ENCODE data around the gene KIF26A. TPM values are rescaled to one million over a fixed set of nuclear protein-coding genes. Genes with fewer than 3 reads are reported as not detected.

The KIF26A gene
- total RNA-seq, 1 experiment from 2014 or later = 5.5 TPM

- Mint-ChIP-seq H3K4me1 (ENCODE audit: low read depth, unreplicated experiment) (no peaks in the 10 kb centered on the region), H3K27me3 (ENCODE audit: insufficient read depth, unreplicated experiment) (peaks cover 6% of the 10 kb centered on the region), H3K9me3 (ENCODE audit: unreplicated experiment) (no peaks in the 10 kb centered on the region), H3K4me3 (ENCODE audit: unreplicated experiment) (no peak overlapping the region), H3K27ac (ENCODE audit: unreplicated experiment) (no peak overlapping the region), H3K36me3 (ENCODE audit: insufficient read depth, unreplicated experiment) (no peaks in the 10 kb centered on the region)
- ChIA-PET CTCF (no interaction called here), POLR2A (no interaction called here)
- Histone ChIP-seq H3K9me3 (no peaks in the 10 kb centered on the region), H3K36me3 (ENCODE audit: control insufficient read depth, insufficient read depth, low read length) (no peaks in the 10 kb centered on the region), H3K27me3 (replicated peaks; ENCODE audit: control insufficient read depth, insufficient read depth, low read length) (no peaks in the 10 kb centered on the region), H3K4me1 (no peaks in the 10 kb centered on the region), H3K4me3 (ENCODE audit: low read depth, low read length) (no peak overlapping the region)
- intact Hi-C loops (cut with micrococcal nuclease; ENCODE audit: unreplicated experiment) = no loop called here
- no TSS peak for BruUV-seq (replicated peaks)
- no peak for DNase-seq
- TF ChIP-seq, protein P1, sequence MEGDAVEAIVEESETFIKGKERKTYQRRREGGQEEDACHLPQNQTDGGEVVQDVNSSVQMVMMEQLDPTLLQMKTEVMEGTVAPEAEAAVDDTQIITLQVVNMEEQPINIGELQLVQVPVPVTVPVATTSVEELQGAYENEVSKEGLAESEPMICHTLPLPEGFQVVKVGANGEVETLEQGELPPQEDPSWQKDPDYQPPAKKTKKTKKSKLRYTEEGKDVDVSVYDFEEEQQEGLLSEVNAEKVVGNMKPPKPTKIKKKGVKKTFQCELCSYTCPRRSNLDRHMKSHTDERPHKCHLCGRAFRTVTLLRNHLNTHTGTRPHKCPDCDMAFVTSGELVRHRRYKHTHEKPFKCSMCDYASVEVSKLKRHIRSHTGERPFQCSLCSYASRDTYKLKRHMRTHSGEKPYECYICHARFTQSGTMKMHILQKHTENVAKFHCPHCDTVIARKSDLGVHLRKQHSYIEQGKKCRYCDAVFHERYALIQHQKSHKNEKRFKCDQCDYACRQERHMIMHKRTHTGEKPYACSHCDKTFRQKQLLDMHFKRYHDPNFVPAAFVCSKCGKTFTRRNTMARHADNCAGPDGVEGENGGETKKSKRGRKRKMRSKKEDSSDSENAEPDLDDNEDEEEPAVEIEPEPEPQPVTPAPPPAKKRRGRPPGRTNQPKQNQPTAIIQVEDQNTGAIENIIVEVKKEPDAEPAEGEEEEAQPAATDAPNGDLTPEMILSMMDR (IDR thresholded peaks at IDR 0.05; ENCODE audit: insufficient read depth in 1 of 2, low read depth in 1 of 2, low read length in 1 of 2, severe bottlenecking in 1 of 2, unreplicated experiment in 1 of 2) = no peak
Measured at GRCh38 chr14:104211215-104211614, 72.8 kb downstream of the KIF26A start.

DNA sequence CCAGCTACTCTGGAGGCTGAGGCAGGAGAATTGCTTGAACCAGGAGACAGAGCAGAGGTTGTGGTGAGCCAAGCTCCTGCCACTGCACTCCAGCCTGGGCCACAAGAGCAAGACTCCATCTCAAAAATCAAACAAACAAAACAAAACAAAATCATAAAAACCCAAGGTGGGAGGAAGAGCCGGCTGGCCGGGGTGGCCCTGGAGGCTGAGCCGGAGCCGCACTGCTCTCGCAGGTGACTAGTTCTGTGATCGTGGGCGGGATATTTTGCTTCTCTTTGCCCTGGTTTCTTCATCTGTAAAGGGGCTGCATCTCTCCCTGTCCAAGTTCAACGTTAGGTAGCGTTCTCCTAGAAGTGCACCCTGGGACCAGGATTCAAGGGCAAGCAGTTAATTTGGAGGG is 73.4 kb downstream of the KIF26A start:
- H3K27me3 Mint-ChIP-seq (ENCODE audit: insufficient read depth, unreplicated experiment) = peaks cover 3% of the 10 kb centered on the region

DNA sequence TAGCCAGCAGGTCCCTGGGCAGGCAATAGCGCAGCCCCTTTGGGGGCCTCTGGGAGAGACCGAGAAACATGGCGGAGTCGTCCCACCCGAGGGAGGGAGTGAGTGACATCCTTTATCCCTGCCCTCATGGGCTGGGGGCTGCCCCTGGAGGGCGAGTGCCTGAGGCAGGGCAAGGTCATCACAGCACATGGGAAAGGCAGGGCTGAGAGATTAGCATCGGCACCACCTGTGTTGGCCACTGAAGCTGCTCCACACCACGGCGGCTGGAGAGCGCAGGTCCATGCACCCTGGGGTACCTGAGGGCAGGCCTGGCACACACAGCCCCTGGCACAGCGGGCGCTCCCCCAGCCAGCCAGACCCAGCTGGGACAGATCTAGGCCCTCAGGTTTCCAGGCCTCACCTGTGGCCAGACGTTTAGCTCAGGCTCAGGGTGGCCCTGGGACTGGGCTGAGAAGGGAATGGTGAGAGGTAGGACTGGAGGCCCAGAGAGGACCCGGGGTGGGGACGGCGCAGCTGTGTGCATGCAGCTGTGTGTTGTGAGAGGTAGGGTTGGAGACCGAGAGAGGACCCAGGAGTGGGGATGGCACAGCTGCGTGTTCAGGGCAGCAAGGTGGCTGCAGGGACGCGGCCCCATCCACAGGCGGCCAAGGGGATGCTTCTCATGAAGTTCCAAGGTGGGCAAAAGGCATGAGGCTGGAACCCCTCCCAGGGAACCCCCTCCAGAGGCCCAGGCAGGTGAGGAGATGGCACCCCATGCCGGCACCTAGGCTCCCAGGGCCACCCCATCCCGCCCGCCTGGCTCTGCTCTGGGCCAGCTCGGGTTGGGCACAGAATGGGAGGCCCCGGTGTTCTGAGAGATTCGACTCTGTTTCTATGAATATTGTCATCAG is 74.1 kb downstream of the KIF26A start:
- peaks cover 3% of the 10 kb centered on the region for H3K27me3 Mint-ChIP-seq (ENCODE audit: insufficient read depth, unreplicated experiment)
- no peaks in the 10 kb centered on the region for H3K27me3 ChIP-seq (replicated peaks; ENCODE audit: control insufficient read depth, insufficient read depth, low read length)
- BruUV-seq (replicated peaks) = no TSS peak

More for the DNA sequence above, 73.4 kb downstream of the KIF26A start:
- H3K36me3 ChIP-seq (ENCODE audit: control insufficient read depth, insufficient read depth, low read length) = no peaks in the 10 kb centered on the region
- H3K4me1 ChIP-seq = no peaks in the 10 kb centered on the region
- ChIA-PET POLR2A (no interaction called here), CTCF (no interaction called here)
- H3K36me3 Mint-ChIP-seq (ENCODE audit: insufficient read depth, unreplicated experiment) = no peaks in the 10 kb centered on the region
- no peaks in the 10 kb centered on the region for H3K4me1 Mint-ChIP-seq (ENCODE audit: low read depth, unreplicated experiment)
- H3K27me3 ChIP-seq (replicated peaks; ENCODE audit: control insufficient read depth, insufficient read depth, low read length) = no peaks in the 10 kb centered on the region
- H3K4me3 ChIP-seq (ENCODE audit: low read depth, low read length) = no peak overlapping the region
- no TSS peak for BruUV-seq (replicated peaks)
- H3K9me3 Mint-ChIP-seq (ENCODE audit: unreplicated experiment) = no peaks in the 10 kb centered on the region
- DNase-seq = no peak
- TF ChIP-seq, protein P1 (IDR thresholded peaks at IDR 0.05; ENCODE audit: insufficient read depth in 1 of 2, low read depth in 1 of 2, low read length in 1 of 2, severe bottlenecking in 1 of 2, unreplicated experiment in 1 of 2) = no peak
- intact Hi-C loops (cut with micrococcal nuclease; ENCODE audit: unreplicated experiment) = no loop called here
- no peak overlapping the region for H3K4me3 Mint-ChIP-seq (ENCODE audit: unreplicated experiment)
- H3K9me3 ChIP-seq = no peaks in the 10 kb centered on the region
- H3K27ac Mint-ChIP-seq (ENCODE audit: unreplicated experiment) = no peak overlapping the region

More for the DNA sequence above, 74.1 kb downstream of the KIF26A start:
- no peak overlapping the region for H3K4me3 ChIP-seq (ENCODE audit: low read depth, low read length)
- no peaks in the 10 kb centered on the region for H3K4me1 Mint-ChIP-seq (ENCODE audit: low read depth, unreplicated experiment)
- TF ChIP-seq, protein P1 (IDR thresholded peaks at IDR 0.05; ENCODE audit: insufficient read depth in 1 of 2, low read depth in 1 of 2, low read length in 1 of 2, severe bottlenecking in 1 of 2, unreplicated experiment in 1 of 2) = no peak
- H3K9me3 Mint-ChIP-seq (ENCODE audit: unreplicated experiment) = no peaks in the 10 kb centered on the region
- H3K36me3 Mint-ChIP-seq (ENCODE audit: insufficient read depth, unreplicated experiment) = no peaks in the 10 kb centered on the region
- H3K4me3 Mint-ChIP-seq (ENCODE audit: unreplicated experiment) = no peak overlapping the region
- ChIA-PET CTCF (no interaction called here), POLR2A (no interaction called here)
- no peaks in the 10 kb centered on the region for H3K36me3 ChIP-seq (ENCODE audit: control insufficient read depth, insufficient read depth, low read length)
- H3K4me1 ChIP-seq = no peaks in the 10 kb centered on the region
- DNase-seq = no peak
- no peak overlapping the region for H3K27ac Mint-ChIP-seq (ENCODE audit: unreplicated experiment)
- intact Hi-C loops (cut with micrococcal nuclease; ENCODE audit: unreplicated experiment) = no loop called here
- no peaks in the 10 kb centered on the region for H3K9me3 ChIP-seq
